HG03457 (cell line): ENCODE data around the gene KANSL1.
"Not testable (repeated sequence)": the region's sequence is repeated elsewhere in the genome, so short reads cannot be mapped to it uniquely, and the experiment has no call there.

Experiments used
- ATAC-seq: cut with Tn5 transposase; IDR thresholded peaks from one replicate; pipeline ENCODE4 v1.9.1; 2021; ENCODE audit warnings: moderate number of reproducible peaks; ENCODE audit not compliant: unreplicated experiment

Gene KANSL1

DNA sequence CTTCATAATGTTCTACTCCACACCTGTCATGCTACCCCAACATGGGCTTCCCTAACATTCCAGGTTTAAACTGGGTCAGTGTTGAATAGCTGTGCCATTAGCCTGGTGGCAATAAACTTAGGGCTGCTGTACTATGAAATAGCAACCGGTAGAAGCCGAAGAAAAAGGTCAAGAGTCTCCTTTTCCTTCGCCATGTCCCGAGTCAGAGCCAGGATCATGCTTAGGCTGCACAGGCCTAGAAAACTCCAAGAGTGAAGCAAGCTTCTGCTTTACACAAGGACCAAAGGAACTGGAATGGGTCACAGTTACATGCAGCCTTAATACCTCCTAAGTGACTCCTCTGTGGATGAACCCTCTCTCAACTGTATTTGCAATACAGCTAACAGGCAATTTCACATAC is 105.4 kb downstream of the KANSL1 start:
- ATAC-seq, result not testable (repeated sequence)

GRCh38 chr17:46086821-46087220 is 106.4 kb downstream of the KANSL1 start:
- ATAC-seq, result no peak

DNA sequence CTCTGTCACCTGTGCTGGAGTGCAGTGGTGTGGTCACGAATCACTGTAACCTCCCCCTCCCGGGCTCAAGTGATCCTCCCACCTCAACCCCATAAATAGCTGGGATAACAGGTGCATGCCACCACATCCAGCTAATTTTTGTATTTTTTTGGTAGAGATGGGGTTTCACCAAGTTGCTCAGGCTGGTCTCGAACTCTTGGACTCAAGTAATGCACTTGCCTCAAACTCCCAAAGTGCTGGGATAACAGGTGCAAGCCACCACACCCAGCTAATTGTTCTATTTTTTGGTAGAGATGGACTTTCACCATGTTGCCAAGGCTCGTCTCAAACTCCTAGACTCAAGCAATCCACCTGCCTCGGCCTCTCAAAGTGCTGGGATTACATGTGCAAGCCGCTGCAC is 107.7 kb downstream of the KANSL1 start:
- no peak for ATAC-seq

DNA sequence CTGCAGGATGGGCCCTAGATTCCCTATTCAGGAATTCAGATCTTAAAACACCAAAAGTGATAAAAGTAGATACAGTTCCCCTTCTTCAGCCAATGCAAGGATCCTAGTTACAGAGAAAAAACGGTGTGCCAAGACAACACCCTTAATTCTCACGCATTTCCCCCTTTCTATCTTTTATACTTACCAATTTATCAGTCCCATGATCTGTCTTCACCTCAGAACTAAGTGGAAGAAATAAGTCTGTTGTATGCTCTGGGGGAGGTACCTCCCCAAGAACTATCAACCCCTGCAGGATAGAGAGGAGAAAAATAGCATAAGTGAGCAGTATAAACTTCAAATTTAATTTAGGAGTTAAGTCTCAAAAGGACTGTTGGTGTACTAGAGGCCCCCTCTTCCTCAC is 111.0 kb downstream of the KANSL1 start:
- no peak for ATAC-seq

DNA sequence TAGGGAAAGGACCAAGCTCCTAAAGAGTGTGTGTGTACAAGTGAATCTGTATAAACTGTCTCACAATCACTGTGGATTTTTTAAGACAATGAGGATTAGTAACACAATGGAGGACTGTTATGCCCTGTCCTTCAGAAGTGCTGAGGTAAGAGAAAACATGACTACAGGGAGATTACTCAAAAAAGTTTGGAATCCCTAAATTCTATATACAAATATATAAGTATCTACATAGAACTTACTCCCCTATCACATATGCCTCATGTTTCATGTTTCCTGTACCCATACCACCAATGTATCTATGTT is 112.3 kb downstream of the KANSL1 start:
- ATAC-seq, result no peak

DNA sequence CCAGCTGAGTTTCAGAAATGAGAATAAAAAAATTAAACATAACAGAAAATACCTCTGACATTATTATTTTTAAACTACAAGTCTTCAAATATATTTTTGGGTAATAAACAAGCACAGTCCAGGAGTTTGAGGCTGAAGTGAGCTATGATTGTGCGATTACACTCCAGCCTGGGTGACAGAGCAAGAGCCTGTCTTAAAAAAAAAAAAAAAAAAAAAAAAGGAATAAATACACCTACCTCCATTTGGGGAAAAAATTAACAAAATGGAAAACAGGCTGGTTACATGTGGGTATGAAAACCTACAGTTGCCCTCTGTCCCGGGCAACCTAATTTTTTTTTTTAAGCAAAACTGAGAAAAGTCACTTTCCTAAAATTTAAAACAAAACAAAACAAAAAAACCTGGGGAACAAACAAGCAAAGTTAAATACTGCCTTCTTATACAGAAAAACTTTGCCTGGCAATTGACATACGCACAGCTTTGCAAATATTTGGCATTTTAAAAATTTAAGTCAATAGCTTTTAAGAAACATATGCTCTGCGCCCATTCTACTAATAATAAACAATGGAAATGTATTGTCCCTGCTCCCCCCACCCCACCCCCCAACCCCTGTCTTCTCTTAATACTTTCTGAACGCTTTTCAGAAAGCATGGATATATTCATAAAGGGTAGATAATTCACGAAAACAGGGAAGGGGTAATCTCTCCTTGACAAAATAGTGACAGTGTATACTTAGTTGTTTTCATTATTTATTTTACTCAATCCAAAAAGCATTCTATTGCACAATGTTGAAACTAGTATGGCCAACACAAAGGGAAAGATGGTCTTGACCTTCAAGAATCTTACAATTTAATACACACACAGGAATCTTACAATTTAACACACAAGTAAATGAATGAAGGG is 112.9 kb downstream of the KANSL1 start:
- ATAC-seq, result no peak

- ATAC-seq, result no peak
Measured at GRCh38 chr17:46078675-46079074, 114.6 kb downstream of the KANSL1 start.

DNA sequence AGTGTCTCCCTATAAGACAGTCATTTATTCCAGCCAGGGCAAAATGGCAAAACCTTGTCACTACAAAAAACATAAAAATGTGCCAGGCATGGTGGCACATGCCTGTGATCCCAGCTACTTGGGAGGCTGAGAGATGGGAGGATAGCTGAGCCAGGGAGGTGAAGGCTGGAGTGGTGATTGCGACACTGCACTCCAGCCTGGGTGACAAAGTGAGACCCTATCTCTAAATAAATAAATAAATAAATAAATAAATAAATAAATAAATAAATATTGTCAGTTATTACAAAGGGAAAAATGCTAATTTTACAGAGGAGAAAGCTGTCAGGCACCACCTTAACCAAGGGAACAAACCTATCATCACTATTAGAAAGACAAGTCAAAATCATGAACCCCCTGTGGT is 118.7 kb downstream of the KANSL1 start:
- ATAC-seq, result no peak

GRCh38 chr17:46072998-46073397 is 120.2 kb downstream of the KANSL1 start:
- ATAC-seq, result no peak

GRCh38 chr17:46071796-46072195 is 121.4 kb downstream of the KANSL1 start:
- ATAC-seq, result no peak

GRCh38 chr17:46064460-46064859 is 128.8 kb downstream of the KANSL1 start:
- no peak for ATAC-seq

DNA sequence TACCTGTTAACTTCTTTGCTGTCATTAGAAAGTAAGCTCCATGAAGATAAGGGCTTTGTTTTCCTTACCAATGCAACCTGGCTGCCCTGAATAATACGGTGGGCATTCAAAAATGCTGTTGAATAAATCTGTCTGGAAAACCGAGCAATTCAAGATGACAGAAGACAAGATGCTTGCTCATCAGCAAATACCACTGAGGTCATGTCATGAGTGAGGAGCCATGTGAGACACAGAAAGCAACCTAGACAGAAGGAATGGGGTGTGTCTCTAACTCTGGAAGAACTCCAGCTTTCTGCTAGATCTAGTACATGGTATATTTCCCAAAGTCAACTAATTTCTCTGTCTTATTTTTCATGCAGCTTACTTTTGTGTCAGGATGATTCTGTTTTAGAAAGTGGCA is 130.0 kb downstream of the KANSL1 start:
- ATAC-seq, result no peak

- ATAC-seq, result no peak
Measured at GRCh38 chr17:46061435-46061834, 131.8 kb downstream of the KANSL1 start.

GRCh38 chr17:46060461-46060860 is 132.8 kb downstream of the KANSL1 start:
- no peak for ATAC-seq

GRCh38 chr17:46059486-46059885 is 133.7 kb downstream of the KANSL1 start:
- no peak for ATAC-seq

DNA sequence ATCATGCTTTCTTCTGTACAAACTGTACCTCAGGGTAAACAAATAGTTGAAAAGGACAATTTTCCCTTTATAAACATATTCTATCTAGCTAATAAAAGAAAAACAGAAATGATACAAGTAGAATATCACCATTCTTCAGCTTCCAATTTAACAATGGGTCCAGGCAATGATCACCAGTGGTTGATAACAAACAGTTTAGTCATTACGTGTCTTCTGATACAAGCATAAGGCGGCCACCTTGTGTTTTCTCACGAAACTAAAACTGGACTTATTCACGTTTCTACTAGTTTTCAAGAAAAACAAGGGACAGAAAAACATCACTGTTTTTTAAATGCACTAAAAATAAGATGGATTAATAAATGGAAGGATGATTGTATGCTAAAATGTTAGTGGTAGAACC is 135.9 kb downstream of the KANSL1 start:
- no peak for ATAC-seq

GRCh38 chr17:46056800-46057304 is 136.4 kb downstream of the KANSL1 start:
- ATAC-seq, result no peak

GRCh38 chr17:46053911-46054534 is 139.2 kb downstream of the KANSL1 start:
- no peak for ATAC-seq

GRCh38 chr17:46049656-46050055 is 143.6 kb downstream of the KANSL1 start:
- no peak for ATAC-seq

- ATAC-seq, result no peak
Measured at GRCh38 chr17:46047856-46048255, 145.4 kb downstream of the KANSL1 start.

DNA sequence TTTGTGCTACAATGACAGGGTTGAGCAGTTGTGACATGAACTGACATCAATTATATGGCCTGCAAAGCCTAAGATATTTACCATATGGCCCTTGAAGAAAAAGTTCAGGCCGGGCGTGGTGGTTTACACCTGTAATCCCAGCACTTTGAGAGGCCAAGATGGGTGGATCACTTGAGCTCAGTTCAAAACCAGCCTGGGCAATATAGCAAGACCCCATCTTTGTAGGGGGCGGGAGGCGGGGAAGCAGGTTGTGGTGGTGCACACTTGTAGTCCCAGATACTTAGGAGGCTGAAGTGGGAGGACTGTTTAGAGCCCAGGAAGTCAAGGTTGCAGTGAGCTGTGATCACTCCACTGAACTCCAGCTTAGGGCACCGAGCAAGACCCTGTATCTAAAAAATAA is 145.8 kb downstream of the KANSL1 start:
- no peak for ATAC-seq

- no peak for ATAC-seq
Measured at GRCh38 chr17:46046957-46047356, 146.3 kb downstream of the KANSL1 start.
